Measurements from ENCODE around the gene FERMT1. TPM values are rescaled to one million over a fixed set of nuclear protein-coding genes. Genes with fewer than 3 reads are reported as not detected.
"Not testable (repeated sequence)": the region's sequence is repeated elsewhere in the genome, so short reads cannot be mapped to it uniquely, and the experiment has no call there.

The FERMT1 gene
- total RNA-seq, 1 experiment from 2014 or later = 30.1 TPM

GRCh38 chr20:6115221-6115895, 7.5 kb downstream of the FERMT1 start:
- no peaks in the 10 kb centered on the region for H3K4me1 ChIP-seq
- Mint-ChIP-seq H3K27me3 (ENCODE audit: insufficient read depth, unreplicated experiment) (no peaks in the 10 kb centered on the region), H3K27ac (ENCODE audit: unreplicated experiment) (no peak overlapping the region), H3K36me3 (ENCODE audit: insufficient read depth, unreplicated experiment) (peaks cover 84% of the 10 kb centered on the region), H3K9me3 (ENCODE audit: unreplicated experiment) (peaks cover 22% of the 10 kb centered on the region), H3K4me3 (ENCODE audit: unreplicated experiment) (no peak overlapping the region), H3K4me1 (ENCODE audit: low read depth, unreplicated experiment) (no peaks in the 10 kb centered on the region)
- no peak overlapping the region for H3K4me3 ChIP-seq (ENCODE audit: low read depth, low read length)
- no peak for DNase-seq
- H3K36me3 ChIP-seq (ENCODE audit: control insufficient read depth, insufficient read depth, low read length) = peaks cover 5% of the 10 kb centered on the region; the same call in 1 of the 2 replicates
- ChIA-PET CTCF (no interaction called here), POLR2A (no interaction called here)
- BruUV-seq (replicated peaks) = no TSS peak
- H3K9me3 ChIP-seq = peaks cover 10% of the 10 kb centered on the region
- no peak for TF ChIP-seq CTCF (IDR thresholded peaks at IDR 0.05; ENCODE audit: insufficient read depth in 1 of 2, low read depth in 1 of 2, low read length in 1 of 2, severe bottlenecking in 1 of 2, unreplicated experiment in 1 of 2)
- intact Hi-C loops (cut with micrococcal nuclease; ENCODE audit: unreplicated experiment) = no loop called here
- H3K27me3 ChIP-seq (replicated peaks; ENCODE audit: control insufficient read depth, insufficient read depth, low read length) = no peaks in the 10 kb centered on the region

GRCh38 chr20:6114696-6115095, 8.1 kb downstream of the FERMT1 start:
- H3K4me1 Mint-ChIP-seq (ENCODE audit: low read depth, unreplicated experiment) = no peaks in the 10 kb centered on the region
- BruUV-seq (replicated peaks) = no TSS peak
- Histone ChIP-seq H3K4me1 (no peaks in the 10 kb centered on the region), H3K9me3 (peaks cover 10% of the 10 kb centered on the region), H3K4me3 (ENCODE audit: low read depth, low read length) (no peak overlapping the region), H3K27me3 (replicated peaks; ENCODE audit: control insufficient read depth, insufficient read depth, low read length) (no peaks in the 10 kb centered on the region), H3K36me3 (ENCODE audit: control insufficient read depth, insufficient read depth, low read length) (peaks cover 5% of the 10 kb centered on the region; the same call in 1 of the 2 replicates)
- H3K4me3 Mint-ChIP-seq (ENCODE audit: unreplicated experiment) = no peak overlapping the region
- peaks cover 22% of the 10 kb centered on the region for H3K9me3 Mint-ChIP-seq (ENCODE audit: unreplicated experiment)
- no peaks in the 10 kb centered on the region for H3K27me3 Mint-ChIP-seq (ENCODE audit: insufficient read depth, unreplicated experiment)
- no peak overlapping the region for H3K27ac Mint-ChIP-seq (ENCODE audit: unreplicated experiment)
- intact Hi-C loops (cut with micrococcal nuclease; ENCODE audit: unreplicated experiment) = no loop called here
- TF ChIP-seq CTCF (IDR thresholded peaks at IDR 0.05; ENCODE audit: insufficient read depth in 1 of 2, low read depth in 1 of 2, low read length in 1 of 2, severe bottlenecking in 1 of 2, unreplicated experiment in 1 of 2) = no peak
- ChIA-PET CTCF (no interaction called here), POLR2A (no interaction called here)
- DNase-seq = no peak
- peaks cover 88% of the 10 kb centered on the region for H3K36me3 Mint-ChIP-seq (ENCODE audit: insufficient read depth, unreplicated experiment)

- intact Hi-C loops (cut with micrococcal nuclease; ENCODE audit: unreplicated experiment) = no loop called here
- no peaks in the 10 kb centered on the region for H3K27me3 ChIP-seq (replicated peaks; ENCODE audit: control insufficient read depth, insufficient read depth, low read length)
- peaks cover 10% of the 10 kb centered on the region for H3K9me3 ChIP-seq
- no peak overlapping the region for H3K4me3 ChIP-seq (ENCODE audit: low read depth, low read length)
- H3K4me1 Mint-ChIP-seq (ENCODE audit: low read depth, unreplicated experiment) = no peaks in the 10 kb centered on the region
- H3K27ac Mint-ChIP-seq (ENCODE audit: unreplicated experiment) = no peak overlapping the region
- H3K27me3 Mint-ChIP-seq (ENCODE audit: insufficient read depth, unreplicated experiment) = no peaks in the 10 kb centered on the region
- peaks cover 88% of the 10 kb centered on the region for H3K36me3 Mint-ChIP-seq (ENCODE audit: insufficient read depth, unreplicated experiment)
- H3K36me3 ChIP-seq (ENCODE audit: control insufficient read depth, insufficient read depth, low read length) = peaks cover 5% of the 10 kb centered on the region; the same call in 1 of the 2 replicates
- no peak for TF ChIP-seq CTCF (IDR thresholded peaks at IDR 0.05; ENCODE audit: insufficient read depth in 1 of 2, low read depth in 1 of 2, low read length in 1 of 2, severe bottlenecking in 1 of 2, unreplicated experiment in 1 of 2)
- H3K4me3 Mint-ChIP-seq (ENCODE audit: unreplicated experiment) = no peak overlapping the region
- CTCF ChIA-PET = no interaction called here
- H3K4me1 ChIP-seq = no peaks in the 10 kb centered on the region
- H3K9me3 Mint-ChIP-seq (ENCODE audit: unreplicated experiment) = peaks cover 22% of the 10 kb centered on the region
- BruUV-seq (replicated peaks) = no TSS peak
- POLR2A ChIA-PET = no interaction called here
- DNase-seq = no peak
These were observed 8.9 kb downstream of the FERMT1 start for GRCh38 chr20:6113951-6114350.

GRCh38 chr20:6112965-6113364, 9.9 kb downstream of the FERMT1 start:
- H3K36me3 ChIP-seq (ENCODE audit: control insufficient read depth, insufficient read depth, low read length); CTCF ChIA-PET; H3K4me3 Mint-ChIP-seq (ENCODE audit: unreplicated experiment); H3K4me3 ChIP-seq (ENCODE audit: low read depth, low read length); H3K4me1 ChIP-seq; H3K27me3 Mint-ChIP-seq (ENCODE audit: insufficient read depth, unreplicated experiment); POLR2A ChIA-PET; H3K27me3 ChIP-seq (replicated peaks; ENCODE audit: control insufficient read depth, insufficient read depth, low read length); intact Hi-C loops (cut with micrococcal nuclease; ENCODE audit: unreplicated experiment); H3K27ac Mint-ChIP-seq (ENCODE audit: unreplicated experiment); H3K9me3 ChIP-seq; DNase-seq; BruUV-seq (replicated peaks); H3K4me1 Mint-ChIP-seq (ENCODE audit: low read depth, unreplicated experiment): not testable (repeated sequence)
- Mint-ChIP-seq H3K9me3 (ENCODE audit: unreplicated experiment) (peaks cover 22% of the 10 kb centered on the region), H3K36me3 (ENCODE audit: insufficient read depth, unreplicated experiment) (peaks cover 87% of the 10 kb centered on the region)
